ENCODE measurements around the gene KIR3DL2.
"Not testable (repeated sequence)": the region's sequence is repeated elsewhere in the genome, so short reads cannot be mapped to it uniquely, and the experiment has no call there.

KIR3DL2 gene

DNA sequence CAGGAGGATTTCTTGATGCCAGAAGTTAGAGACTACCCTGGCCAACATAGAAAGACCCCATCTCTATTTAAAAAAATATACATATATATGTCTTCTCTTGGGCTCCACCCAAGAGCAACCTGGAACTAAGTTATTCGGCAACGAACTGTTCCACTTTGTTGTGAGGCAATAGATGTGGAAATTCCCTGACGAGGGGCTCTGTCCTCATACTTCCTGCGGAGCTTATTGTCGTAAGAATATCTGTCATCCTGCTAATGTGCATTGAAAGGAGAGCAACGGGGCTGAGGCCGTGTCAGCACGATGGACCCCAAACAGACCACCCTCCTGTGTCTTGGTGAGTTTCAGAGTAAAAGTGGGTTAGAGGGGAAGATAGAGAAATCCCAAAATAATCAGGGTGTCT lies 23.7 kb downstream of the KIR3DL2 start, which contains the start of gene FCAR:
TSS of gene FCAR (plus strand) at position 246 of the 400 bp plus-strand sequence. CDS start at position 301, 55 bp downstream.
- DNase-seq: no peak

- DNase-seq: no peak
Measured at GRCh38 chr19:54875506-54875905, 25.3 kb downstream of the KIR3DL2 start.

DNA sequence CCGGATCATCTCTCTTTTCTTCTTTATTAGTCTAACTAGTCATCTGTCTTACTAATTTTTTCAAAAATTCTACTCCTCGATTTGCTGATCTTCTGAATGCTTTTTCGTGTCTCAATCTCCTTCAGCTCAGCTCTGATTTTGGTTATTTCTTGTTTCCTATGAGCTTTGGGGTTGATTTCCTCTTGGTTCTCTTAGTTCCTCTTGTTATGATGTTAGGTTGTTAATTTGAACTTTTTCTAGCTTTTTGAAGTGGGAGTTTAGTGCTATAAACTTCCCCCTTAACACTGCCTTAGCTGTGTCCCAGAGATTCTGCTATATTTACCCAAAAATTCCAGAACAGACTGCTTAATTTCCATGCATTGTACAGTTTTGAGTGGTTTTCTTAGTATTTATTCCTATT lies 27.2 kb downstream of the KIR3DL2 start:
- no peak for DNase-seq

DNA sequence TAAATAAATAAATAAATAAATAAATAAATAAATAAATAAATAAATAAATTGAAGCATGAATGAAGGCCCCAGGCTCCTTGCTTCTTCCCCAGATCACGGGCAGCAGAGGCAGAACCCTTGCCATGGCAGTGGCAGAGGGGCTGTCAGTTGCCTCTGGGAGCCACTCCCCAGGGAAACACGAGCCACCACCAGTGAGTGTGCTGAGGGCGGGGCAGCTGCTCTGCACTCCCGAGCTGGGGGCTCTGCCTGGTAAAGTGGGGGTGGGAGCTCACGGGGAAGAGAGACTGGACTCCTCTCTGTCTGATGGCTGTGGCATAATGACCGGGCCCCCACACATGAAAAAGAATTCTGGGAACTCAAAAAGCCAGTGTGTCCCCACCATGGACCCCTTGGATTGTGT lies 31.6 kb downstream of the KIR3DL2 start:
- no peak for DNase-seq

DNA sequence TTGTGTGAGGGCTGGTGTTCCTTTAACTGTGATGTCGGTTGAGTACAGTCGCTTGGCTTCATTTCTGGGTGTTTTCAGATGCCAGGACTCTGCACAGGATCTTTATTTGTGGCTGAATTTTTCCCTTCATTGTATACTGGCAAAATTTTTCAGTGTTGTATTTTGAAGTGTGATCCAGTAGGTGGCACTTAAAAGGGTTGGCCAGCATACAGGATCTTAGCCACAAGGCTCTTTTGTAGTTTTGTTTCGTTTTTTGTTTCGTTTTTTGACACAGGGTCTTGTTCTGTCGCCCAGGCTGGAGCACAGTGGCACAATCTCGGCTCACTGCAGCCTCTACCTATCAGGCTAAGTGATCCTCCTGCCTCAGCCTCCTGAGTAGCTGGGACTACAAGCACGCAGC lies 32.5 kb downstream of the KIR3DL2 start:
- DNase-seq: no peak

GRCh38 chr19:54883228-54883627 lies 33.0 kb downstream of the KIR3DL2 start:
- no peak for DNase-seq

GRCh38 chr19:54888239-54888638 lies 38.0 kb downstream of the KIR3DL2 start:
- no peak for DNase-seq

DNA sequence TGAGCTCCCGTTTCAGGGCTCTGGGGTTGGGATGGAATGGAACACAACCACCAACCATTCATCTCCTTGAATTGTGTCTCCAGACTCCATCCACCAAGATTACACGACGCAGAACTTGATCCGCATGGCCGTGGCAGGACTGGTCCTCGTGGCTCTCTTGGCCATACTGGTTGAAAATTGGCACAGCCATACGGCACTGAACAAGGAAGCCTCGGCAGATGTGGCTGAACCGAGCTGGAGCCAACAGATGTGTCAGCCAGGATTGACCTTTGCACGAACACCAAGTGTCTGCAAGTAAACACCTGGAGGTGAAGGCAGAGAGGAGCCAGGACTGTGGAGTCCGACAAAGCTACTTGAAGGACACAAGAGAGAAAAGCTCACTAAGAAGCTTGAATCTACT lies 39.3 kb downstream of the KIR3DL2 start:
- DNase-seq: no peak

- DNase-seq: no peak
Measured at GRCh38 chr19:54893406-54893805, 43.2 kb downstream of the KIR3DL2 start.

GRCh38 chr19:54894106-54894505 lies 43.9 kb downstream of the KIR3DL2 start:
- not testable (repeated sequence) for DNase-seq

DNA sequence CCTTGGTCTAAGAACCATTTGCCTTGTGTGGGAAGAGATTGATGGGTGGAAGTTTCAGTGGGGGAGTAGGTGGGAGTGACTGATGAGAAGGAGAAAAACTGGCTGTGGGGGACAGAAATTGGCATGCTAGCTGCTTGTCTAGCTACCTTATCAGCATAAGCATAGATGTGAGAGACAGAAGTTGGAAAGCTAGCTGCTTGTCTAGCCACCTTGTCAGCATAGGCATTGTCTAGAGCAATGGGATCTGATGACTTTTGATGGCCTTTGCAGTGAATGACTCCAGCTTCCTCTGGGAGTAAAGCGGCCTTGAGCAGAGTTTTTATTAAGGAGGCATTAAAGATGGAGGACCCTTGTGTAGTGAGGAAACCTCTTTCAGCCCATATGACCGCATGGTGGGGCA lies 45.8 kb downstream of the KIR3DL2 start:
- no peak for DNase-seq

GRCh38 chr19:54898685-54899084 lies 48.4 kb downstream of the KIR3DL2 start:
- DNase-seq: not testable (repeated sequence)

GRCh38 chr19:54899646-54900045 lies 49.4 kb downstream of the KIR3DL2 start:
- DNase-seq: not testable (repeated sequence)

- DNase-seq: not testable (repeated sequence)
Measured at GRCh38 chr19:54901153-54901552, 50.9 kb downstream of the KIR3DL2 start.

- no peak for DNase-seq
Measured at GRCh38 chr19:54902061-54902460, 51.8 kb downstream of the KIR3DL2 start.

GRCh38 chr19:54903303-54903702 lies 53.1 kb downstream of the KIR3DL2 start:
- no peak for DNase-seq

- DNase-seq: not testable (repeated sequence)
Measured at GRCh38 chr19:54904261-54904660, 54.0 kb downstream of the KIR3DL2 start.

GRCh38 chr19:54905421-54905802 lies 55.2 kb downstream of the KIR3DL2 start:
- DNase-seq: no peak

GRCh38 chr19:54905803-54906511 lies 55.7 kb downstream of the KIR3DL2 start, which contains the start of gene NCR1:
Gene NCR1, plus strand, starts transcription at chr19:54906148. Its CDS starts 40 bp downstream, at chr19:54906188.
- DNase-seq: peak; percentile 24

DNA sequence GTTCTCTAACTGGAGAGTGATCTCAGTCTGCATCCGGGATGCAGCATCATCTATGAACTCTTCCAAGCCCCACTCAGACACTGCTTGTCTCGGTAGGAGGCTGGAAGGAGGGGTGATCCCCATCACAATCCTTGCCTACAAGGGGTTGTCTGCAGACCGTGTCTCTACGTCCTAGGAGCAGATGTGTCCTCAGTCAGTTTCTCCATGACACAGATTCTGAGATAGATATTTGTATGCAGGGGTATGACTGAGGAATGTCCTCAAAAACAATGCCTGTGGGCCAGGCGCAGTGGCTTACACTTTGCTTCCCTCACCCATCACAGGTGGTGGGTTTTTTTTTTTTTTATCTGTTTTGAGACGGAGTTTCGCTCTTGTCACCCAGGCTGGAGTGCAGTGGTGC lies 56.6 kb downstream of the KIR3DL2 start:
- no peak for DNase-seq

DNA sequence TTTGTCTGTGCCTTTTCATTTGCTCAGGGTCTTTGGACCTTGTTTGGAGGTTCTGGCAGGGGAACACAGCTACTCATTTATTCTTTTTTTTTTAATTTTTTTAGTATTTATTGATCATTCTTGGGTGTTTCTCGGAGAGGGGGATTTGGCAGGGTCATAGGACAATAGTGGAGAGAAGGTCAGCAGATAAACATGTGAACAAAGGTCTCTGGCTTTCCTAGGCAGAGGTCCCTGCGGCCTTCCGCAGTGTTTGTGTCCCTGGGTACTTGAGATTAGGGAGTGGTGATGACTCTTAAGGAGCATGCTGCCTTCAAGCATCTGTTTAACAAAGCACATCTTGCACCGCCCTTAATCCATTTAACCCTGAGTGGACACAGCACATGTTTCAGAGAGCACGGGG lies 57.7 kb downstream of the KIR3DL2 start:
- DNase-seq: not testable (repeated sequence)
